Heart right ventricle (tissue), 16 donors: ENCODE results near the gene MBP. TPM values are rescaled to one million over a fixed set of nuclear protein-coding genes. Genes with fewer than 3 reads are reported as not detected.
A peak's percentile ranks its signal among the peaks of the same experiment; 100 is the strongest.

Experiments
- ATAC-seq, 8 donors: fragments of 200-7000 bp; cut with Tn5 transposase; one replicate each; pipeline ENCODE4 v1.9.1; 2020; ENCODE audit warnings: mild to moderate bottlenecking in 8 of 8, moderate library complexity in 8 of 8, moderate number of reproducible peaks in 1 of 8
- DNase-seq, 2 donors: peaks; one replicate each; pipeline ENCODE4 v3.0.0-alpha.2; 2020
- H3K27ac ChIP-seq, 10 donors: fragments of 200-600 bp; sonication (generic) in 2 of 10; one replicate each; pipeline versions ENCODE4 v1.5.0 to v1.8.0; 2020 to 2022; ENCODE audit warnings: mild to moderate bottlenecking in 3 of 10
- H3K27me3 ChIP-seq, 7 donors: fragments of 200-600 bp; one replicate each; pipeline ENCODE4 v1.8.0; 2021 to 2022; ENCODE audit warnings: mild to moderate bottlenecking in 2 of 7
- H3K36me3 ChIP-seq, 9 donors: fragments of 200-600 bp; sonication (generic) in 1 of 9; one replicate each; pipeline versions ENCODE4 v1.5.0 to v1.8.0; 2020 to 2022; ENCODE audit warnings: mild to moderate bottlenecking in 2 of 9
- H3K4me1 ChIP-seq, 9 donors: fragments of 200-600 bp; sonication (generic) in 1 of 9; one replicate each; pipeline versions ENCODE4 v1.5.0 to v1.8.0; 2020 to 2022; ENCODE audit warnings: mild to moderate bottlenecking in 4 of 9
- H3K4me3 ChIP-seq, 10 donors: fragments of 200-600 bp; sonication (generic) in 2 of 10; one replicate each; pipeline versions ENCODE4 v1.5.0 to v1.8.0; 2020 to 2022; ENCODE audit warnings: mild to moderate bottlenecking in 7 of 10, moderate library complexity in 2 of 10
- H3K9me3 ChIP-seq, 11 donors: fragments of 200-600 bp in 10 of 11; sonication (generic) in 2 of 11; one replicate each; pipeline versions ENCODE4 v1.5.0 to v1.8.0; 2013 to 2022; ENCODE audit warnings: mild to moderate bottlenecking in 2 of 11, control low read depth in 1 of 11, moderate library complexity in 1 of 11
- WGBS, 2 donors: extraction: QIAGEN DNeasy Blood & Tissue Kit; methylation state at CpG; one replicate each; pipeline ENCODE4 v1.1.7; 2013; ENCODE audit warnings: inconsistent platforms in 1 of 2; 5-methylcytosine and 5-hydroxymethylcytosine counted together
- intact Hi-C, 10 donors: fragments of 100-400 bp; cut with DNase I; formaldehyde crosslinking; loops; one replicate each; pipeline versions ENCODE4 v1.11.1 to v1.14.2; 2022
- polyA plus RNA-seq, 2 donors: library from polyadenylated mRNA; stranded (reverse); fragments of 200-250 nt; gene quantifications; one replicate each; pipeline ENCODE4 v1.2.3, GENCODE V29; 2013
- total RNA-seq, 10 donors: library from RNA; stranded (reverse); fragmentation: NEBNext Ultra II Directional in 3 of 10; extraction: Animal tissue kit (Norgen Biotek cat#: 25700) in 3 of 10; gene quantifications; one replicate each; pipeline versions ENCODE4 v1.2.1 to v1.2.4, GENCODE V29; 2021 to 2023
- TF ChIP-seq, protein P1 (sequence below), 9 donors: fragments of 200-600 bp; sonication (generic) in 2 of 9; IDR thresholded peaks; one replicate each; pipeline versions ENCODE4 v1.5.0 to v1.8.0; 2021 to 2022; ENCODE audit warnings: antibody characterized with exemption in 9 of 9, mild to moderate bottlenecking in 5 of 9, moderate library complexity in 1 of 9
- donor health status: Arrhythmogenic right ventricular cardiomyopathy.
- donor health status: ischemic (EF 13 %, LVEDD 7.1; RV severe dilation, severe dysfunction).
- donor health status: healthy with polysubstance abuse.
- donor health status: DM: no; HTN: yes; CAD: no.
- donor health status: DM: no; HTN: no; CAD: no.
- donor health status: ischemic (EF 25% LVEDD 6.9; RV normal size, moderate dysfunction).
- donor health status: ischemic (EF 25% LVEDD 5.7; RV mildly dilated, moderate dysfunction).
- donor health status: healthy.
- donor health status: DM: yes; HTN: yes; CAD: no.
- donor health status: Ischemic cardiomyopathy.
- donor health status: ischemic (EF 35%, LVEDD 5.7; RV mildly dilated, moderate dysfunction).
- donor health status: nonischemic (EF 11% LVEDD 7.7; RV severe dilation, severe dysfunction).
- donor health status: DM: yes; HTN: yes; CAD: no.
- donor health status: PGD.
- donor health status: ischemic (EF 29% LVEDD 5.4; RV normal size, mild dysfunction).
- donor health status: nonischemic (EF 23%, LVEDD 6.1; RV moderate dilation, normal function).

The MBP gene
- total and polyA plus RNA-seq, 12 donors: 3.0 to 70.8 (median 43.9) TPM

DNA sequence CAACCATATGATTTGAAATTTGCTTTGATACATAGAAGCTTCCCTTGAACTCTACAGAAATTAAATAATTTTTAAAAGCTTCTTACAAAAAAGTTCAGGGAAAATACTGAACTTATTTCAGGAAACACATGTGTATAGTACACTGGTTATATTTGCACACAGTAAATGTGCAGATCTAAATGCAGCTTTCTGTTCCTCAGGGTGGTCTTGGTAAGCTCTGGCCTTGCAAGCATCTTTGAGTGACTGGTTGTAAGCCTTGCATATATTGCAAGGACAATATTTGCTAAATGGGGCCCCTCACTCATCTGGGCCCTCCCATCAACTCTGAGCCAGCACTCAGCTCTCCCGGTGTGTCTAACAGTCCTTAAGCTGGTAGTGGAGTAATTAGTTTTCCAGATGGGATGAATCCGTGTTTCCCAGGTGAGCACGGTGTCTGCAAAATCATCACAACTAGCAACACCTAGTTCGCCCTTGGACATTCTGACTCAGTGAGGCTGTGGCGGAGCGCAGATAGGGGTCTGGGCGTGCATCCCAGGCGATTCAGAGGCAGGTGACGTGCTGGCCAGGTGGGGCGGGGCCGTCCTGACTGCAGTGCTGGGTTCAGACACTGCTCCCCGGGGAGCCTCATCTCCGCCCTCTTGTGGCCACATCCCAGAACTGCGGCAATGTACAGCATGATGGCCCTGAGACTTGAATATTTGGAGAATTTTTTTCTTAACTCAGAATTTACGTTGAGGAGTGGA lies 149.6 kb downstream of the MBP start:
- H3K9me3 ChIP-seq: no peaks in the 10 kb centered on the region
- H3K4me1 ChIP-seq: peaks cover 0 to 20% (median 3%) of the 10 kb centered on the region in 9 donors
- intact Hi-C loops: loop anchor here in 8 of 10 donors (1.0 to 10.0 kb wide), 8 partner anchors 101 to 229 kb away; no protein-coding TSS in a partner anchor
- H3K27me3 ChIP-seq: no peaks in the 10 kb centered on the region
- no peak overlapping the region for H3K27ac ChIP-seq
- H3K4me3 ChIP-seq: no peak overlapping the region
- H3K36me3 ChIP-seq: no peaks in the 10 kb centered on the region
- TF ChIP-seq, protein P1, sequence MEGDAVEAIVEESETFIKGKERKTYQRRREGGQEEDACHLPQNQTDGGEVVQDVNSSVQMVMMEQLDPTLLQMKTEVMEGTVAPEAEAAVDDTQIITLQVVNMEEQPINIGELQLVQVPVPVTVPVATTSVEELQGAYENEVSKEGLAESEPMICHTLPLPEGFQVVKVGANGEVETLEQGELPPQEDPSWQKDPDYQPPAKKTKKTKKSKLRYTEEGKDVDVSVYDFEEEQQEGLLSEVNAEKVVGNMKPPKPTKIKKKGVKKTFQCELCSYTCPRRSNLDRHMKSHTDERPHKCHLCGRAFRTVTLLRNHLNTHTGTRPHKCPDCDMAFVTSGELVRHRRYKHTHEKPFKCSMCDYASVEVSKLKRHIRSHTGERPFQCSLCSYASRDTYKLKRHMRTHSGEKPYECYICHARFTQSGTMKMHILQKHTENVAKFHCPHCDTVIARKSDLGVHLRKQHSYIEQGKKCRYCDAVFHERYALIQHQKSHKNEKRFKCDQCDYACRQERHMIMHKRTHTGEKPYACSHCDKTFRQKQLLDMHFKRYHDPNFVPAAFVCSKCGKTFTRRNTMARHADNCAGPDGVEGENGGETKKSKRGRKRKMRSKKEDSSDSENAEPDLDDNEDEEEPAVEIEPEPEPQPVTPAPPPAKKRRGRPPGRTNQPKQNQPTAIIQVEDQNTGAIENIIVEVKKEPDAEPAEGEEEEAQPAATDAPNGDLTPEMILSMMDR (IDR thresholded peaks at IDR 0.05): peak; percentile 74 to 97 (median 91)
- DNase-seq (peak; percentile 75 to 85), ATAC-seq (peak in 7 of 8 donors; percentile 77 to 87 (median 80))
- WGBS, 2 donors: 11 to 16% methylated on average over 15 of the region's 15 CpGs

DNA sequence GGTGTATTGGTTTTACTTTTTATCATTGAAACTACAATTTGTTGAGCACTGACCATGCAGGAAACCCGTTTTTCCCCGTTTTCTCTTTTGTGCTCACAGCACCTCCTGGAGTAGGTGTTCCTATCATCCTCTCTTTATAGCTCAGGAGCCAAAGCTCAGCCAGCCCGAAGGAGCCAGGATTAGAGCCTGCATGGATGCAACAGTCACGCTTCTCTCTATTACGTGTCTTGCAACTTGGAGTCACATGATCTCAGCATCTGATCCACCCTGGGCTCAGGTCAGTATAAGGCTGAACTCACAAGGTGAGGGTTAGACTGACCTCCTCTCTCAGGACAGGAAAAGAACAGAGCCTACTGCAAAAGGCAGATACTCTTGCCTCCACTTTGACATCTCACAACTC lies 150.5 kb downstream of the MBP start:
- DNase-seq: no peak
- Histone ChIP-seq H3K36me3 (no peaks in the 10 kb centered on the region), H3K4me1 (peaks cover 0 to 14% (median 9%) of the 10 kb centered on the region in 9 donors), H3K4me3 (no peak overlapping the region), H3K27ac (no peak overlapping the region), H3K27me3 (no peaks in the 10 kb centered on the region), H3K9me3 (no peaks in the 10 kb centered on the region)
- no peak for ATAC-seq
- intact Hi-C loops: loop anchor here in 6 of 10 donors (2.0 to 10.0 kb wide), 6 partner anchors 100 to 230 kb away; no protein-coding TSS in a partner anchor
- TF ChIP-seq, protein P1 (IDR thresholded peaks at IDR 0.05): no peak
- 90 to 94% methylated on average over 5 of the region's 5 CpGs for WGBS, 2 donors

DNA sequence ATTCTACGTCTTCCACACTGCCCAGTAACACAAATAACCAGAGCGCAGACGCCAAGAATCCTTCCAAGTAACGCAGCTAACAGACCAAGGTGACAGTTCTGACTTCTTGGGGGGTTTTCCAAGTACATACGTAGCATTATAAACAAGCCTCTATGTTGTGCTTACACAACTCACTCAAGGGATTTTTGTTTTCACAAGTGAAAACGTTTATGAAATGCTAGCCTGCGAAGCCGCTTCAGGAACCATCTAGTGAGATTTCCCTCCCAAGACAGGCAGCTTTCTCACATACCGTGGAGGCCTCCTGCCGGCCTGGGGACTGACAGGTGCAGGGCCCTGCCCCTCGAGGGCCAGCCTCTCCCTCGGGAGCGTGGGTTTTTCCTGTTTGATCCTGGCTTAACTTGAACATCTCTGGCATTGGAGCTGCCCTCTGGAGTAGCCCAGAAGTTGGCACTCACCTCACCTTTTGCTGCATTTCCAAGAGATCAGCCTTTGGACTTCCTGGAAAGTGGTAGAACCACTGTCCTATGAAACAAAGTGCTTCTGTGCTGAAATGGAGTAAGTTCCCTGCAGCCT lies 151.1 kb downstream of the MBP start:
- DNase-seq (no peak), ATAC-seq (no peak)
- Histone ChIP-seq H3K36me3 (no peaks in the 10 kb centered on the region), H3K27ac (no peak overlapping the region), H3K4me1 (peaks cover 0 to 17% (median 7%) of the 10 kb centered on the region in 9 donors), H3K9me3 (no peaks in the 10 kb centered on the region), H3K4me3 (no peak overlapping the region), H3K27me3 (no peaks in the 10 kb centered on the region)
- intact Hi-C loops: loop anchor here in 5 of 10 donors (5.0 to 10.0 kb wide), 5 partner anchors 99 to 231 kb away; no protein-coding TSS in a partner anchor
- TF ChIP-seq, protein P1 (IDR thresholded peaks at IDR 0.05): no peak
- 75 to 79% methylated on average over 13 of the region's 13 CpGs for WGBS, 2 donors

DNA sequence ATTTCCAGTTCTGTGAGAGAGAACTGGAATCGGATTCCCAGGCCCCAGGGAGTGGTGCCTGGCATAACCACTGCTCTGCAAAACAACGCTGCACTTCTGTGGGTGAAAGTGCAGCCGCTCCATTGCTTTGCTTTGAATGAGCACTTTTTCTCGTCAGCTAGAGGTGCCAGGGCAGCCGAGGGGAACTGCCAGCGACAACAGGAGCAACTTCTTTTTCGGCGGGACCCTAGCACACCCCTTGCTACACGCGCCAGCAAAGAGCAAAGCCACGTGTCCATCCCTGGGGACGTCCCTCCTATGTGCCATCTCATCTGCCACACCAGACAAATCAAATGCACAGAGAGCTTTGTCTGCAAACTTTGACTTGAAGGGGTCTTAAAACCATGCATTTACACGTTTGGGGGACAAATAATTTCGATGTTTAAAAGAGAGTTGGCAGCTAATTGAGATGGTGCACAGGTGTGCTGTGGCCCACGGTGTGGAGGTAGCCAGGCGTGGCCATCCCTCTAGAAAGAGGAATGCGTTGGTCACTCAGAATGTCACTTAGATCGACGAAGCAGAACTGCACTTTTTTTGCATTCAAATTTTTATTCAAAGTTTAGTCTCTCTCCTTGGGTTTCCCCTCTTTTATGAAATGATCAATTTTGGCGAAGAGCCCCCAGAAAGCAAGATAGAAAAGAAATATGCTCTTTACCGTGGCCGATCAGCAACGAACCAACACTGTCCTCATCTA lies 151.8 kb downstream of the MBP start:
- TF ChIP-seq, protein P1 (IDR thresholded peaks at IDR 0.05): no peak
- intact Hi-C loops: loop anchor here in 5 of 10 donors (5.0 to 10.0 kb wide), 5 partner anchors 99 to 231 kb away; no protein-coding TSS in a partner anchor
- H3K4me3 ChIP-seq: no peak overlapping the region
- H3K36me3 ChIP-seq: no peaks in the 10 kb centered on the region
- no peak overlapping the region for H3K27ac ChIP-seq
- 79 to 89% methylated on average over 23 of the region's 23 CpGs for WGBS, 2 donors
- ATAC-seq (no peak), DNase-seq (no peak)
- H3K27me3 ChIP-seq: no peaks in the 10 kb centered on the region
- H3K4me1 ChIP-seq: peaks cover 0 to 17% (median 5%) of the 10 kb centered on the region in 9 donors
- no peaks in the 10 kb centered on the region for H3K9me3 ChIP-seq
